ENCODE measurements around the gene OR6K2. TPM values are rescaled to one million over a fixed set of nuclear protein-coding genes. Genes with fewer than 3 reads are reported as not detected.

Gene OR6K2
- polyA plus RNA-seq, 1 experiment: not detected

DNA sequence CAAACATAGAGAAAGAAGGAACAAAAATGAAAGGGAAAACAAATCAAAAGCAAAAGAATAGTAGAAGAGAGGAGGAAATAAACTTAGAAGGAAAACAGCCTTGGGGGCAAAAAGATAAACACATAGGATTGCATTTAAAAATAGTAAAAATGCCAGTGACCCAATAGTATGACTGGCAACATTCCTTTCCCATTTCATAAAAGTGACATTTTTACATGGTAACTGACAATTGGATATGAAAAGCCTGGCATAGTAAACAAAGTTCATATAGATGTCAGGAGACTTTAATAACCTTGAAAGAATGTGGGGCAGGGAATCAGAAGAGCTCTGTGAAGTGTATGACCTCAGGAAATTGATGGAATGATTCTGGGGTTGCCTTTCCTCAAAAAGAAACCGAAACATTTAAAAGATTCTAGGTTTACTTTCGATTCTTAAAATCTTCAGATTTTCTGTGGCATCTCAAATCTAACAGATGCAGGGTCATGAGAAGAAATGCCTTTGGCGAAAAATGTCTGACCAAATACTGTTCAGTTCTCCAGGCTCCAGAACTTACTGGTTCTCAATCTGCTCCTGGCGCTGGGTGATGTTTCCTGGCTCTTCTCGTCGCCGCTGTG, 47.6 kb downstream of the OR6K2 start:
- Histone ChIP-seq H3K36me3 (ENCODE audit: control insufficient read depth, insufficient read depth, low read length) (no peaks in the 10 kb centered on the region), H3K27me3 (ENCODE audit: control insufficient read depth, insufficient read depth, low read length) (no peaks in the 10 kb centered on the region), H3K4me3 (ENCODE audit: low read depth, low read length) (no peak overlapping the region)
- no peak for DNase-seq (ENCODE audit: low read depth)
- TF ChIP-seq, protein P1, sequence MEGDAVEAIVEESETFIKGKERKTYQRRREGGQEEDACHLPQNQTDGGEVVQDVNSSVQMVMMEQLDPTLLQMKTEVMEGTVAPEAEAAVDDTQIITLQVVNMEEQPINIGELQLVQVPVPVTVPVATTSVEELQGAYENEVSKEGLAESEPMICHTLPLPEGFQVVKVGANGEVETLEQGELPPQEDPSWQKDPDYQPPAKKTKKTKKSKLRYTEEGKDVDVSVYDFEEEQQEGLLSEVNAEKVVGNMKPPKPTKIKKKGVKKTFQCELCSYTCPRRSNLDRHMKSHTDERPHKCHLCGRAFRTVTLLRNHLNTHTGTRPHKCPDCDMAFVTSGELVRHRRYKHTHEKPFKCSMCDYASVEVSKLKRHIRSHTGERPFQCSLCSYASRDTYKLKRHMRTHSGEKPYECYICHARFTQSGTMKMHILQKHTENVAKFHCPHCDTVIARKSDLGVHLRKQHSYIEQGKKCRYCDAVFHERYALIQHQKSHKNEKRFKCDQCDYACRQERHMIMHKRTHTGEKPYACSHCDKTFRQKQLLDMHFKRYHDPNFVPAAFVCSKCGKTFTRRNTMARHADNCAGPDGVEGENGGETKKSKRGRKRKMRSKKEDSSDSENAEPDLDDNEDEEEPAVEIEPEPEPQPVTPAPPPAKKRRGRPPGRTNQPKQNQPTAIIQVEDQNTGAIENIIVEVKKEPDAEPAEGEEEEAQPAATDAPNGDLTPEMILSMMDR (IDR thresholded peaks at IDR 0.05; ENCODE audit: insufficient read depth, low read depth, low read length): no peak
- POLR2A ChIA-PET: no interaction called here
- CTCF ChIA-PET: no interaction called here

Other genes starting within 250 kb of the OR6K2 start
- not detected in 2 replicates for gene OR10K1, start 238.8 kb downstream of the OR6K2 start, polyA plus RNA-seq (2011; rRNA removed)
- not detected in 2 replicates for gene OR10R2, start 228.4 kb downstream of the OR6K2 start, polyA plus RNA-seq (2011; rRNA removed)
- not detected in 2 replicates for gene OR6Y1, start 146.2 kb downstream of the OR6K2 start, polyA plus RNA-seq (2011; rRNA removed)
- gene OR6P1, start 130.1 kb downstream of the OR6K2 start, polyA plus RNA-seq (2011; rRNA removed): not detected in 2 replicates
- gene OR10X1, start 120.8 kb downstream of the OR6K2 start, polyA plus RNA-seq (2011; rRNA removed): not detected in 2 replicates
- not detected in 2 replicates for gene OR10Z1, start 95.4 kb downstream of the OR6K2 start, polyA plus RNA-seq (2011; rRNA removed)
- not detected in 2 replicates for gene SPTA1, start 13.9 kb downstream of the OR6K2 start, polyA plus RNA-seq (2011; rRNA removed)
- not detected in 2 replicates for gene OR6K3, start 20.1 kb upstream of the OR6K2 start, polyA plus RNA-seq (2011; rRNA removed)
- not detected in 2 replicates for gene OR6K6, start 54.1 kb upstream of the OR6K2 start, polyA plus RNA-seq (2011; rRNA removed)
- gene OR6N1, start 71.5 kb upstream of the OR6K2 start, polyA plus RNA-seq (2011; rRNA removed): not detected in 2 replicates
- gene OR6N2, start 80.6 kb upstream of the OR6K2 start, polyA plus RNA-seq (2011; rRNA removed): not detected in 2 replicates
- not detected in 2 replicates for gene MNDA, start 130.7 kb upstream of the OR6K2 start, polyA plus RNA-seq (2011; rRNA removed)
- gene PYHIN1, start 230.9 kb upstream of the OR6K2 start, polyA plus RNA-seq (2011; rRNA removed): not detected in 2 replicates